HG03095 (cell line): ENCODE results near the gene RGL3.
"Not testable (repeated sequence)": the region's sequence is repeated elsewhere in the genome, so short reads cannot be mapped to it uniquely, and the experiment has no call there.

Experiments used
- ATAC-seq: cut with Tn5 transposase; IDR thresholded peaks from one replicate; pipeline ENCODE4 v1.9.1; 2021; ENCODE audit warnings: moderate library complexity; ENCODE audit not compliant: unreplicated experiment

RGL3 gene

DNA sequence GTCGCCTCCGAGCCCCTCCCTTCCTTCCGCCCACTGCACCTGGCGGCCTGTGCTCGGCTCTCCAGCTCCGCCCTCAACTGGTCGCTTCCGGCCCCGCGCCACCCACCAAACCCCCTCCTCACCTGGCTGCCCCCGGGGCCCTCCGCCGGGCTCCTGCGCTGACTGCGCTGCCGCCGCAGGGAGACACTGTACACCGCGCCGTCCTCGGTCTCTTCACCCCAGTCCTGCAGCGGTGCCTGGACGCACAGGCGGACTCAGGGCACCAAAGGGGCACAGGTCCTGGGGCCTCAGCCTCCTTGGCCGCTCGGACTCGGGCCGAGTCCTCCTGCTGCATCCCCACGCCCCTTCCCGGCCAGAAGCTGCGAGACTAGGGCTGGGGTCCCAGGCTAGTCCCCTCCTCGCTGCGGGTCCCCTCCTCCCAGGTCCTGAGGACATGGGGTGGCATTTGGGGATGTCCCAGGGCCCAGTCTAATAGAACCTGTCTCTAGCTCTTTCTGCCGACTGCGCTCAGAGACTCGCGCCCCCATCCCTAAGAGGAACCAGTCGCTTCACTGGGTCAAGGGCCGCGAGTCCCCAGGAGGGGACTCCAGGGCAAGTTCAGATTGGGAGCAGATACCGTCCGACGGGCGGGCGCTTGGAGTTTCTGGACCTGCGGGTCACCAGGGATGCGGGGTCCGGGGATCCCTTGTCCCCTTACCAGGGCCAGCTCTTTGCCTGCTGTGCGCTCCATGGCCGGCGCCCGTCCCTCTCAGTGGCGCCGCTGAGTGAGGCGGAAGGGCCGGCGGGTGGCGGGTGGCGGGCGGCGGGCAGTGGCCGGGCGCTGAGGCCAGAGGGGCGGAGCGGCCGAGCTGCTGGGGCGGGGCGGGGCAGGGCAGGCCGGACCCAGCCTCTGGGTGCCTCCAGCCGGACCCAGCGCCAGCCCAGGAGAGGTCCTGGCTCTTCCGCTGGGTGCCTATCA, at the start of gene RGL3:
Gene RGL3, minus strand, starts transcription at position 766 of the 958 bp plus-strand sequence. Its CDS starts 36 bp downstream, at position 730.
- no peak for ATAC-seq

DNA sequence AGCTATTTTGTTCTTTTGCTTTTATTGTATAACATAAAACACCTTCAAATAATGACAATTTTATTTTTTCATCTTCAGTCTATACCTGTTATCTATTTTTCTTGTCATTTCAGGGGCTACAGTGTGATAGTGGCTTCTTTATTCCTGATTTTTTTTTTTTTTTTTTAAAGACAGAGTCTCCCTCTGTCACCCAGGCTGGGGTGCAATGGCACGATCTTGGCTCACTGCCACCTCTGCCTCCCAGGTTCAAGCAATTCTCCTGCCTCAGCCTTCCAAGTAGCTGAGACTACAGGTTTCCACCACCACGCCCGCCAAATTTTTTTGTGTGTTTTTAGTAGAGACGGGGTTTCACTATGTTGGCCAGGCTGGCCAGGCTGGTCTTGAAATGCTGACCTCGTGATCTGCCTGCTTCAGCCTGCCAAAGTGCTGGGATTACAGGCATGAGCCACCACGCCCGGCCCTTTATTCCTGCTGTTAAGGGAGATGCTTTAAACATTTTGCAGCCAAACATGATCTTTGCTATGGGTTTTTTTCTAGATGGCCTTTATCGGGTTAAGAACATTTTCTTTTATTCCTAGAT, 49.2 kb upstream of the RGL3 start:
- not testable (repeated sequence) for ATAC-seq

DNA sequence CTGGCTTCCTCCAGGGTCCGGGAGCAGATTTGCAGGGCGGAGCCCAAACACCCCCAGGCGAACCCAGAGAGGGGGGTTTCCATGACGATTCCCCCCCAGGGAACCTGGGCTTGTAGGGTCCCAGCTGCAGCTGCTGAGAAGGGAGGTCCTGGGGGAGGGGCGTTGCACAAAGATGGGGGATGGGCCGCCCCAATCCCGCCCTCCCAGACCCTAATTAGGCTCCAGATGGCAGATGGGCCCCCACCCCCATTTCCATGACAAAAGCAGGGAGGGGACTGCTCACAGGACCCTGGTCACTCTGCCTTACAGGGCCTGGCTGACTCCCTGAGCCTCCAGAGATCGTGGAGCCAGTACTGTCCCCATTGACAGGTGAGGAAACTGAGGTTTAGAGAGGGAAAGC, 46.5 kb upstream of the RGL3 start:
- no peak for ATAC-seq

- no peak for ATAC-seq
These were observed 45.5 kb upstream of the RGL3 start for GRCh38 chr19:11464333-11465265.

DNA sequence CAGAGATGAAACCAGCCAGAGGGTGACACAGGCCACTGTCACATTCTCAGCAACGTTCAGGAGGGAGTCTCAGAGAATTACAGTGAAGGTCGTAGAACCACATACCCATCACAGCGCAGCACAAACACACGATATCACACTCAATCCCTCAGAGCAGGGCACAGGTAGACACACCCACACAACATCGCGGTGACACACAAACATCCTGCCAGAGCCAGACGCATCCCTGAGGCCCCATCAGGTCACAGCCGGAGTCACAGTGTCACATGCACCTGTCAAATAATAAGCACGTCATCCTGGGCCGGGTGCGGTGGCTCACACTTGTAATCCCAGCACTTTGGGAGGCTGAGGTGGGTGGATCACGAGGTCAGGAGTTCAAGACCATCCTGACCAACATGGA, 44.3 kb upstream of the RGL3 start:
- no peak for ATAC-seq

DNA sequence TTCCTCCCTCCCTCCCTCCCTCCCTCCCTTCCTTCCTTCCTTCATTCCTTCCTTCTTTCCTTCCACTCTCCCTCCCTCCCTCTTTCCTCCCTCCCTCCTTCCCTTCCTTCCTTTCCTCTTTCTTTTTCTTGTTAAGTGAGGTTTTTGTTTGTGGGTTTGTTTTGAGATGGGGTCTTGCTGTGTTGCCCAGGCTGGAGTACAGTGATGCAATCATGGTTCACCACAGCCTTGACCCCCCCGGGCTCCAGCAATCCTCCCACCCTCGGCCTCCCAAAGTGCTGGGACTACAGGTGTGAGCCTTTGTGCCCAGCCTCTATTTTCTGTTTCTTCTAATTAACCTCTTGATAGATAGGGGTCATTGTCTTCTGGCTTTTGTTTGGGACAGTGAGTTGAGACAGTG, 42.3 kb upstream of the RGL3 start:
- no peak for ATAC-seq

- no peak for ATAC-seq
These were observed 41.1 kb upstream of the RGL3 start for GRCh38 chr19:11460207-11460606.

GRCh38 chr19:11458912-11459311, 39.8 kb upstream of the RGL3 start:
- not testable (repeated sequence) for ATAC-seq

DNA sequence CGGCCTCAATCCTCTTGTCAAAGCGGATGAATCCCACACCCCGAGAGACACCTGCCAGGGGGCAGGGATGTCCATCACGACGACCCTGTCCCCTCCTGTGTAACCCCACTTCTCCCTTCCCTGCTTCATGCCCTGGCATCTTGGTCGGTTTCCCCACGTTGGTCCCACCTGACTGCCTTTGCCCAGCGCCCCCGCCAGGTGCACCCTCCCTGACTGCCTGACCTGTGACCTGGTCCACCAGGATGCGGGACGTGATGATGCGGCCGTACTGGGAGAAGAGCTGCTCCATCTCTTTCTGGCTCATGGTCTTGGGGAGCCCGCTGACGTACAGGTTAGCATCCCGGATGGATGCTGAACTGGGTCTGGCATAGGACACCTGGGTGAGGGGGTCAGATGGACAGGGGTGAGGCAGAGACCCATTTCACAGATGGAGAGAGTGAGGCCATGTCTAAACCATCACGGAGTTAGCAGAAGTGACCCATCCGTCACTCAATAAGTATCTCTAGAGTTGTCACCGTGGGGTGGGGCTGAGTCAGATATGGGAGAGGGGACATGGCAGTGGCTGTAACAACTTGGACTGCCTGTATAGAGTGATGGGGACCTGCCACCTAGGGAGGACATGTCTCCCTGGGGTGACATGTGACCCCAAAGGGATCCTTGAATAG, 39.3 kb upstream of the RGL3 start:
- ATAC-seq, result no peak

DNA sequence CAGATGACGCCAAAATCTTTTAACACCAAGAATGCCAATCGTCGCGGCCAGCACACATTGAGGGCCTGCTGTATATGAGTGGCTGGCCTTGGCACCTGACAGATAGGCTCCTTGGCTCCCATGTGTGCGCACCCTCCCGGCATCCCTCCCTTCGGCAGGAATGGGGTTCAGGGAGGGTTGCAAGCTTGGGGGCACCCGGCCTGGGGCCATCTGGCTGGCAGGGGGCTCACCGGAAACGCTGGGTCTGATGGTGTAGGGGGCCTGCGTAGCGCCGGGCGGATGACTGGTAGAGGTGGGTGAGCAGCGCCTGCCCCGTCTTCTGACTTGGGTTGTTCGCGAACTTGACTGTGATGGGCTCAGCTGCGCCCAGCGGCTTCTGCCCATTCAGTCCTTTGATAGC, 38.7 kb upstream of the RGL3 start:
- ATAC-seq, result no peak

- ATAC-seq, result no peak
These were observed 38.0 kb upstream of the RGL3 start for GRCh38 chr19:11457115-11457514.

GRCh38 chr19:11456659-11457058, 37.5 kb upstream of the RGL3 start:
- ATAC-seq, result no peak

DNA sequence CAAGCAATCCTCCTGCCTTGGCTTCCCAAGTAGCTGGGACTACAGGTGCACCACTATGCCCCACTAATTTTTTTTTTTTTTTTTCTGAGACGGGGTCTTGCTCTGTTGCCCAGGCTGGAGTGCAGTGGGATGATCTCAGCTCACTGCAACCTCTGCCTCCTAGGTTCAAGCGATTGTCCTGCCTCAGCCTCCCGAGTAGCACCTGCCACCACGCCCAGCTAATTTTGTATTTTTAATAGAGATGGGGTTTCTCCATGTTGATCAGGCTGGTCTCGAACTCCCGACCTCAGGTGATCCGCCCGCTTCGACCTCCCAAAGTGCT, 36.1 kb upstream of the RGL3 start:
- ATAC-seq, result not testable (repeated sequence)

DNA sequence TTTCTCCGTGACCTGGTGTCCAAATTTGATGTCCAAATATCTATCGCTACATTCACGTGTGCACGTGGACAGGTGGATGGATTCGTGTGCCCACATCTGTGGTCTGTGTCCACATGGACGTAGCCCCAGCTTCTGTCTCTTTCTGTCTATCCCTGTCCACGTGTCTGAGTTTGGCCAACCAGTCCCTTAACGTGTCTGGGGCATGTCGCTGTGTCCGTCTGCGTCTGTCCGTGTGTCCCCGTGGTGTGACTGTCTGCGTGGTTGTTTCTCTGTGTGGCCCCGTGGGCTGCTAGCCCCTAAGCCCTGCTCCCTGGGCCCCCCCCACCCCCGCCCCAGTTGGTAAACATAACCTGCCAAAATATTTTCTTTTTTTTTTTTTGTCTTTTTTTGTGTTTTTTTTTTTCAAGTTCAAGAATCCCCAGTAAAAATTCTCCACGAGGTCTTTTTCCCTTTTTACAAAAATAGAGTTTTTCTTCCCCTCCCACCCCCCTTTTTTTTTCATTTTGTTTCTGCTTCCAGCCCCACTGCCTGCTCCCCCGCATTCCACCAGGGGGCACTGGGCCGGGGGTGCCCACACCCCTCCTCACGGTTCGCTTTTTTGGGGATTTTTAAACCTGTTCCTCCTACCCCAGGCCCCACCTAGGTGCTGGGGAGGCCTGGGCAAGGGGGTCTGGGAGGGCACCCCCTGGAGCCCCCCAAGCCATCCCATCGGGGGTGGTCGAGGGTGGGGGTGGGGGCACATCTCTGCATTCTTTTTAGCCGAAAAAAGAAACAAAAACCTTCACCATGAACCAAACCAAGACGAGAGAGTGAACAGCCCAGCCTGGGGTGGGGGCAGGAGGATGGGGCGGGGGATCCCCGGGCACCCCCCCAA, 34.6 kb upstream of the RGL3 start:
- no peak for ATAC-seq

- ATAC-seq, result no peak
These were observed 33.7 kb upstream of the RGL3 start for GRCh38 chr19:11452620-11453310.

DNA sequence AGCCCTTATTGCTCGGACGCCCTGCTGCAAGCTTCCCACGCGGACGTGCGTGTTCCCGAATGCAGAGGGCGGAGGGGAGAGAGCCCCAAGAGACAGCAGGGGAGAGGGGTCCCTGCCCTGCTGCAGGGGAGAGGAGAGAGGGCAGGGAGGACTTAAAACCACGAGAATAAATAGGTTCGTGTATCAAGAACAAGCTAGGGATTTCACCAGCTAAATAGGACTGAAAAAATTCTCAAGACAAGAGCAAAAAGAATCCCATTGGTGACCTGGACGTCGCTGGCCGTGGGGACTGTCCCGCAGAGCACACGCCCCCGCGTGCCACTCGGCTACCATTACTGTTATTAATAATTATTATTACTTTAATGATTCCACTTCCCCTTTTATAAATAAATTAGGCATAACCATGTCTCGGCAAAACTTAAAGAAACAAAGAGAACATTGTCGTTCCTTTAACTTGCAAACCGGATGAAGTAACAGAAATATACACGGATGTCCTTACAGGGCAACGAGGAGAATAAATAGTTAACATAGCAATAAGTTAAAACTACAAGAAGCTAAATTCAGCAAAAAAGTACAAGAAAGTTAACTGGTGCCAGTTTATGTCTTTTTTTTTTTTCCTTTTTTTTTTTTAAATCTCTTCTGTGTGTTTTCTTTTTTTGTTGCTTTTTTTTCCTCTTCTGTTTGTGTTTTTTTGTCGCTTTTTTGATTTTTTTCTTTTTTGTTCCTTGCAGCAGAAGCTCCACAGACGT, 32.9 kb upstream of the RGL3 start:
- no peak for ATAC-seq

DNA sequence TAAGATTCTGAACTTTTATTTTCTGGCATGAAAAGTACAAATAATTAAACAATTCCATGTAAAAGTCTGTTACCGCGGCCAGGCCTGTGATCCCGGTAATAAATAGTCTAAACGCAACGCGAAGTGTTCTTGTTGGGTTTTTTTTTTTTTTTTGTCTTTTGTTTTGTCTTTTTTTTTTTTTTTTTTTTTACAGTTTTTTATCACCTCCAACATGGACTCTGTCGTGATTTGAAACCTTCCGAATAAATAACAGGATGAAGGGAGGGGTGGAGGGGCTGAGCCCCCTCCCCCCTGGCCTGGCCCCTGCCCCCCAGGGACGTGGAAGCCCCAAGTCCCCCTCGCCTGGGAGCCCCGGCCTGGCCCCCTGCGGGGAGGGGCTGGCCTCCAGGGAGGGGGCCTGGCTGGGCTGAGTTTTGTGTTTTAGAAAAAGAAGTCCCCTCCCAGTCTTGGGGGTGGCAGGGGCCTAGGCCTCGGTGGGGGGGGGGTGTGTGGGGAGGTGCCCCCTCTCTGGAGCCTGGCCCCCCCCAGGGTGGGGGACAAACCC, 32.3 kb upstream of the RGL3 start:
- no peak for ATAC-seq

- ATAC-seq, result no peak
These were observed 31.6 kb upstream of the RGL3 start for GRCh38 chr19:11450570-11451326.
